ENCODE data around the gene TMF1. TPM values are rescaled to one million over a fixed set of nuclear protein-coding genes. Genes with fewer than 3 reads are reported as not detected.

Gene TMF1
- total RNA-seq, 4 donors from 2014 or later = 15.5 to 53.2 (median 39.9) TPM

GRCh38 chr3:69058947-69059224, 6.8 kb upstream of the TMF1 start:
- no peak for DNase-seq
- no peaks in the 10 kb centered on the region for H3K9me3 ChIP-seq
- 79 to 84% methylated on average over 2 of the region's 2 CpGs for WGBS, 2 donors (ENCODE audit: low coverage in 1 of 2)

GRCh38 chr3:69058180-69058946, 6.2 kb upstream of the TMF1 start:
- in situ Hi-C loops (cut with MboI; ENCODE audit: low pct_ligation_motif_present in 1 of 4, low pct_unique_long_range_greater_than_20kb in 1 of 4, low sequenced_read_pairs in 3 of 4) (no loop called here), intact Hi-C loops (cut with DNase I; ENCODE audit: low total_unique reads) (no loop called here)
- no peak for TF ChIP-seq EP300 (IDR thresholded peaks at IDR 0.05; ENCODE audit: low read depth)
- TF ChIP-seq, protein P1, sequence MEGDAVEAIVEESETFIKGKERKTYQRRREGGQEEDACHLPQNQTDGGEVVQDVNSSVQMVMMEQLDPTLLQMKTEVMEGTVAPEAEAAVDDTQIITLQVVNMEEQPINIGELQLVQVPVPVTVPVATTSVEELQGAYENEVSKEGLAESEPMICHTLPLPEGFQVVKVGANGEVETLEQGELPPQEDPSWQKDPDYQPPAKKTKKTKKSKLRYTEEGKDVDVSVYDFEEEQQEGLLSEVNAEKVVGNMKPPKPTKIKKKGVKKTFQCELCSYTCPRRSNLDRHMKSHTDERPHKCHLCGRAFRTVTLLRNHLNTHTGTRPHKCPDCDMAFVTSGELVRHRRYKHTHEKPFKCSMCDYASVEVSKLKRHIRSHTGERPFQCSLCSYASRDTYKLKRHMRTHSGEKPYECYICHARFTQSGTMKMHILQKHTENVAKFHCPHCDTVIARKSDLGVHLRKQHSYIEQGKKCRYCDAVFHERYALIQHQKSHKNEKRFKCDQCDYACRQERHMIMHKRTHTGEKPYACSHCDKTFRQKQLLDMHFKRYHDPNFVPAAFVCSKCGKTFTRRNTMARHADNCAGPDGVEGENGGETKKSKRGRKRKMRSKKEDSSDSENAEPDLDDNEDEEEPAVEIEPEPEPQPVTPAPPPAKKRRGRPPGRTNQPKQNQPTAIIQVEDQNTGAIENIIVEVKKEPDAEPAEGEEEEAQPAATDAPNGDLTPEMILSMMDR (IDR thresholded peaks at IDR 0.05) = no peak
- no peak for TF ChIP-seq POLR2AphosphoS5 (IDR thresholded peaks at IDR 0.05)
- TF ChIP-seq POLR2A (IDR thresholded peaks at IDR 0.05) = no peak
- WGBS, 2 donors (ENCODE audit: low coverage in 1 of 2) = 66 to 70% methylated on average over 3 of the region's 3 CpGs
- H3K27me3 ChIP-seq = no peaks in the 10 kb centered on the region
- no peaks in the 10 kb centered on the region for H3K4me1 ChIP-seq
- H3K27ac ChIP-seq = peak overlapping the region in 3 of 4 donors; percentile 6 to 46 (median 13)
- no peak for DNase-seq
- H3K4me3 ChIP-seq = no peak overlapping the region
- no peaks in the 10 kb centered on the region for H3K9me3 ChIP-seq
- peaks cover 0 to 70% (median 26%) of the 10 kb centered on the region in 4 donors for H3K36me3 ChIP-seq

More at GRCh38 chr3:69058947-69059224, 6.8 kb upstream of the TMF1 start:
- Histone ChIP-seq H3K36me3 (peaks cover 0 to 76% (median 28%) of the 10 kb centered on the region in 4 donors), H3K27ac (peak overlapping the region in 3 of 4 donors; percentile 6 to 46 (median 13)), H3K4me1 (no peaks in the 10 kb centered on the region), H3K4me3 (no peak overlapping the region), H3K27me3 (no peaks in the 10 kb centered on the region)
- TF ChIP-seq, protein P1 (IDR thresholded peaks at IDR 0.05) = no peak
- TF ChIP-seq EP300 (IDR thresholded peaks at IDR 0.05; ENCODE audit: low read depth) (no peak), POLR2A (IDR thresholded peaks at IDR 0.05) (no peak)
- in situ Hi-C loops (cut with MboI; ENCODE audit: low pct_ligation_motif_present in 1 of 4, low pct_unique_long_range_greater_than_20kb in 1 of 4, low sequenced_read_pairs in 3 of 4) = no loop called here
- intact Hi-C loops (cut with DNase I; ENCODE audit: low total_unique reads) = no loop called here

DNA sequence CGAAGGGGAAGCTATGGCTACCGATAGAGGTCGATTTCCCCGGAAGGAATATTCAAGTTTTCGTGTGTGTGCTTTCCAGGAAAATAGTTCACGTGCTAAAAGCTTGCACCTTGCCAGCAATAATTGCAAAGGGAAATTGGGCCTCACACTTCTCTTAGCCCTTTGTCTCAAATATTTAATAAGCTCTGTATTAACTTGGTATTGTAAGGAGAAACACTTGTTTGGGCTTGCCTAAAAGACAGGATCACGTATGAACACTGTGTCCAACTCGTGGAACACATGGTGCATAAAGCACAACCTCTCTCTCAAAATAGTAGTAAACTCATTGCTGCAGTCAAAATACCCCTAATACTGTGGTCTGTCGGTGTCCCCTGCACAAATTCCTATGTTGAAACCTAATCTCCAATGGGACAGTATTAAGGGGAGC, 352 bp upstream of the TMF1 start:
- peak overlapping the region in 3 of 4 donors; percentile 74 to 82 (median 82) for H3K4me3 ChIP-seq
- H3K9me3 ChIP-seq = no peaks in the 10 kb centered on the region
- intact Hi-C loops (cut with DNase I; ENCODE audit: low total_unique reads) (no loop called here), in situ Hi-C loops (cut with MboI; ENCODE audit: low pct_ligation_motif_present in 1 of 4, low pct_unique_long_range_greater_than_20kb in 1 of 4, low sequenced_read_pairs in 3 of 4) (no loop called here)
- WGBS, 2 donors (ENCODE audit: low coverage in 1 of 2) = 10% methylated on average over 9 of the region's 9 CpGs; no CpG with 5 or more reads in 1 of the 2 donors
- H3K36me3 ChIP-seq = peaks cover 0 to 33% (median 13%) of the 10 kb centered on the region in 4 donors
- peak overlapping the region; percentile 95 to 96 (median 96) for H3K27ac ChIP-seq
- H3K4me1 ChIP-seq = peaks cover 0 to 37% (median 24%) of the 10 kb centered on the region in 4 donors
- DNase-seq = no peak
- H3K27me3 ChIP-seq = no peaks in the 10 kb centered on the region
- TF ChIP-seq POLR2A (IDR thresholded peaks at IDR 0.05) (no peak), POLR2AphosphoS5 (IDR thresholded peaks at IDR 0.05) (peak in 1 of 3 donors; percentile 1), EP300 (IDR thresholded peaks at IDR 0.05; ENCODE audit: low read depth) (peak; percentile 15)

DNA sequence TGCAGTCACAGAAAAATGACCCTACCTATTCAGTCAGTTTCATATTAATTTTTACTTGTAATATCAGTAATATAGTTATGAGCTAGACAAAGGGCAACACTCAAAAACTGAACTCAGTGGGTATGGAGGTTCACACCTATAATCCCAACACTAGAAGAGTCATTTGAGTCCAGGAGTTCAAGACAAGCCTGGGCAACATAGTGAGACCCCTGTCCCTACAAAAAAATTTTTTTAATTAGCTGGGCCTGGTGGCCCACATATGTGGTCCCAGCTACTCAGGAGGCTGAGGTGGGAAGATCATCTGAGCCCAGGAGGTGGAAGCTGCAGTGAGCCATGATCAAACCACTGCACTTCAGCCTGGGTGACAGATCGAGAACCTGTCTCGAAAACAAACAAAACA, 3.1 kb downstream of the TMF1 start:
- in situ Hi-C loops (cut with MboI; ENCODE audit: low pct_ligation_motif_present in 1 of 4, low pct_unique_long_range_greater_than_20kb in 1 of 4, low sequenced_read_pairs in 3 of 4) = no loop called here
- no peak for TF ChIP-seq POLR2A (IDR thresholded peaks at IDR 0.05)
- TF ChIP-seq, protein P1 (IDR thresholded peaks at IDR 0.05) = no peak
- no peak for TF ChIP-seq POLR2AphosphoS5 (IDR thresholded peaks at IDR 0.05)
- TF ChIP-seq EP300 (IDR thresholded peaks at IDR 0.05; ENCODE audit: low read depth) = no peak
- no peak overlapping the region for H3K27ac ChIP-seq

More for the DNA sequence above, 3.1 kb downstream of the TMF1 start:
- Histone ChIP-seq H3K4me3 (no peak overlapping the region), H3K4me1 (peaks cover 0 to 45% (median 30%) of the 10 kb centered on the region in 4 donors), H3K36me3 (peaks cover 0 to 35% (median 12%) of the 10 kb centered on the region in 4 donors), H3K27me3 (no peaks in the 10 kb centered on the region), H3K9me3 (no peaks in the 10 kb centered on the region)
- 98 to 100% methylated on average over 1 to 2 of the region's 2 CpGs for WGBS, 2 donors (ENCODE audit: low coverage in 1 of 2)
- DNase-seq = no peak
- intact Hi-C loops (cut with DNase I; ENCODE audit: low total_unique reads) = no loop called here

All from transverse colon (tissue), 4 donors.